WTC11 (cell line): ENCODE data around the gene IL34. TPM values are rescaled to one million over a fixed set of nuclear protein-coding genes. Genes with fewer than 3 reads are reported as not detected.

Experiments
- ATAC-seq: fragments of 200-7000 bp; cut with Tn5 transposase; 2 replicates; pipeline ENCODE4 v1.10.0; 2021; ENCODE audit warnings: mild to moderate bottlenecking, moderate library complexity
- CTCF ChIA-PET: fragments of 300-600 bp; sonication (Branson Sonifier 250); formaldehyde crosslinking; loops from one replicate; lab custom pipeline; 2021; ENCODE audit warnings: antibody characterized with exemption; lab: Charles Lee
- POLR2A ChIA-PET: fragments of 350-600 bp; sonication (Branson Sonifier 250); formaldehyde crosslinking; loops from one replicate; lab custom pipeline; 2021; ENCODE audit warnings: antibody characterized with exemption; lab: Charles Lee
- DNase-seq: peaks from one replicate; pipeline ENCODE4 v3.0.0; 2021; ENCODE audit warnings: low spot score
- H3K27ac Mint-ChIP-seq: 2 replicates; pipeline ENCODE4 v1.8.0; 2021; ENCODE audit warnings: mixed read lengths
- H3K27me3 Mint-ChIP-seq: 2 replicates; pipeline ENCODE4 v1.8.0; 2021; ENCODE audit warnings: low read depth, mild to moderate bottlenecking, moderate library complexity, mixed read lengths
- H3K36me3 Mint-ChIP-seq: 2 replicates; pipeline ENCODE4 v1.8.0; 2021; ENCODE audit warnings: mixed read lengths
- H3K4me1 Mint-ChIP-seq: 2 replicates; pipeline ENCODE4 v1.8.0; 2022; ENCODE audit warnings: mixed read lengths
- H3K4me3 Mint-ChIP-seq: 2 replicates; pipeline ENCODE4 v1.8.0; 2021; ENCODE audit warnings: mild to moderate bottlenecking, moderate library complexity, mixed read lengths
- H3K9me3 Mint-ChIP-seq: 2 replicates; pipeline ENCODE4 v1.8.0; 2021; ENCODE audit warnings: mixed read lengths
- ATF1 ChIP-seq: sonication (generic); formaldehyde crosslinking; IDR thresholded peaks from 2 replicates; pipeline ENCODE4 v1.8.1; 2023; ENCODE audit warnings: mild to moderate bottlenecking, moderate library complexity, missing genetic modification reagents
- CBFB ChIP-seq: sonication (generic); formaldehyde crosslinking; IDR thresholded peaks from 2 replicates; pipeline ENCODE4 v1.8.1; 2022; ENCODE audit warnings: mild to moderate bottlenecking, low read depth, missing genetic modification reagents
- CREB1 ChIP-seq: sonication (generic); formaldehyde crosslinking; IDR thresholded peaks from 2 replicates; pipeline ENCODE4 v1.8.0; 2023; ENCODE audit warnings: mild to moderate bottlenecking, missing genetic modification reagents
- FOXK1 ChIP-seq: sonication (generic); formaldehyde crosslinking; IDR thresholded peaks from 2 replicates; pipeline ENCODE4 v1.8.0; 2022; ENCODE audit warnings: mild to moderate bottlenecking, moderate library complexity, missing genetic modification reagents
- GTF2I ChIP-seq: fragments of 250-450 bp; sonication (Bioruptor Pico); conservative IDR thresholded peaks from 2 replicates; pipeline ENCODE4 v1.4.0; 2021; ENCODE audit warnings: mild to moderate bottlenecking
- HMGA2 ChIP-seq: fragments of 250-450 bp; sonication (Bioruptor Pico); IDR thresholded peaks from 2 replicates; pipeline ENCODE4 v1.4.0; 2021; ENCODE audit warnings: mild to moderate bottlenecking, moderate library complexity
- IRF2 ChIP-seq: sonication (generic); formaldehyde crosslinking; IDR thresholded peaks from 2 replicates; pipeline ENCODE4 v1.8.0; 2022; ENCODE audit warnings: low read depth, missing genetic modification reagents, borderline replicate concordance
- MYBL2 ChIP-seq: sonication (generic); formaldehyde crosslinking; IDR thresholded peaks from 2 replicates; pipeline ENCODE4 v1.8.1; 2023; ENCODE audit warnings: mild to moderate bottlenecking, moderate library complexity, missing genetic modification reagents
- NR2C2 ChIP-seq: sonication (generic); formaldehyde crosslinking; IDR thresholded peaks from 2 replicates; pipeline ENCODE4 v1.8.0; 2022; ENCODE audit warnings: mild to moderate bottlenecking, missing genetic modification reagents
- RELA ChIP-seq: sonication (generic); formaldehyde crosslinking; IDR thresholded peaks from 2 replicates; pipeline ENCODE4 v1.8.1; 2022; ENCODE audit warnings: missing genetic modification reagents, mild to moderate bottlenecking, borderline replicate concordance
- RORB ChIP-seq: fragments of 250-450 bp; sonication (Bioruptor Pico); IDR thresholded peaks from 2 replicates; pipeline ENCODE4 v1.9.0; 2021; ENCODE audit warnings: mild to moderate bottlenecking
- SMAD3 ChIP-seq: sonication (generic); formaldehyde crosslinking; IDR thresholded peaks from 2 replicates; pipeline ENCODE4 v1.8.0; 2022; ENCODE audit warnings: missing genetic modification reagents, mild to moderate bottlenecking, borderline replicate concordance
- SP1 ChIP-seq: sonication (generic); formaldehyde crosslinking; conservative IDR thresholded peaks from 2 replicates; pipeline ENCODE4 v1.8.1; 2022; ENCODE audit warnings: missing genetic modification reagents
- ZNF138 ChIP-seq: sonication (generic); formaldehyde crosslinking; conservative IDR thresholded peaks from 2 replicates; pipeline ENCODE4 v1.8.1; 2022; ENCODE audit warnings: mild to moderate bottlenecking, moderate library complexity, missing genetic modification reagents
- ZNF263 ChIP-seq: sonication (generic); formaldehyde crosslinking; IDR thresholded peaks from 2 replicates; pipeline ENCODE4 v1.8.1; 2022; ENCODE audit warnings: low read depth, mild to moderate bottlenecking, moderate library complexity, missing genetic modification reagents
- ZNF423 ChIP-seq: fragments of 250-450 bp; sonication (Bioruptor Pico); IDR thresholded peaks from 2 replicates; pipeline ENCODE4 v2.1.2; 2022; ENCODE audit warnings: mild to moderate bottlenecking, moderate library complexity
- total RNA-seq: library from RNA; stranded (reverse); gene quantifications from 3 replicates; pipeline ENCODE4 v1.2.3, GENCODE V29; 2021
- TF ChIP-seq, protein P1 (sequence below): fragments of 250-450 bp; sonication (Bioruptor Pico); IDR thresholded peaks from 2 replicates; pipeline ENCODE4 v1.9.0; 2021; ENCODE audit warnings: mild to moderate bottlenecking
- TF ChIP-seq, protein P2 (sequence below): sonication (generic); formaldehyde crosslinking; IDR thresholded peaks from 2 replicates; pipeline ENCODE4 v1.8.1; 2022; ENCODE audit warnings: low read depth, mild to moderate bottlenecking, moderate library complexity, missing genetic modification reagents, borderline replicate concordance
- TF ChIP-seq, protein P3 (sequence below): sonication (generic); formaldehyde crosslinking; IDR thresholded peaks from 2 replicates; pipeline ENCODE4 v1.8.1; 2023; ENCODE audit warnings: mild to moderate bottlenecking, missing genetic modification reagents, borderline replicate concordance
- TF ChIP-seq, protein P4 (sequence below): fragments of 250-450 bp; sonication (Bioruptor Pico); IDR thresholded peaks from 2 replicates; pipeline ENCODE4 v1.9.0; 2021; ENCODE audit warnings: mild to moderate bottlenecking, borderline replicate concordance
- TF ChIP-seq, protein P5 (sequence below): sonication (generic); formaldehyde crosslinking; IDR thresholded peaks from 2 replicates; pipeline ENCODE4 v1.8.1; 2022; ENCODE audit warnings: mild to moderate bottlenecking, missing genetic modification reagents, moderate library complexity, borderline replicate concordance

IL34 gene
- total RNA-seq, 1 experiment from 2014 or later: 8.8 TPM

DNA sequence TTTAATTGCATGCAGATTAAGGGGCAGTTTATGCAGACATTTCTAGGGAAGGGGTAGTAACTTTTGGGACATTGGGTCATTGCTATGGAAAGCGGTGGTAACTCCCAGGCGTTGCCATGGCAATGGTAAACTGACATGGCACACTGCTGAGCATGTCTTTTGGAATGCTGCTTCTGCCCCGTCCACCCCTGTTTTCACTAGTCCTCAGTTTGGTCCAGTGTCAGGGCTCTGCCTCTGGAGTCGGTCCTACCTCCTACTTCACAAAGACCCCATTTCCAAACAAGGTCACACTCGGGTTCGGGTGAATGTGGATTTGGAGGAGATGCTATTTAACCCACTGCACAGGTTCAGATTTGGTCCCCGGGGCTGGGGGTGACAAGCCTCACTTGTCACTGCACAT is 2.9 kb downstream of the IL34 start:
- peaks cover 16% of the 10 kb centered on the region for H3K9me3 Mint-ChIP-seq
- no peak for DNase-seq
- H3K27me3 Mint-ChIP-seq: no peaks in the 10 kb centered on the region
- H3K4me3 Mint-ChIP-seq: no peak overlapping the region
- ATAC-seq: no peak
- peaks cover 17% of the 10 kb centered on the region for H3K4me1 Mint-ChIP-seq
- no peak for TF ChIP-seq SMAD3
- no peak for TF ChIP-seq MYBL2 (CRISPR knock-in tag)
- TF ChIP-seq HMGA2 (CRISPR knock-in tag): no peak
- TF ChIP-seq, protein P1, sequence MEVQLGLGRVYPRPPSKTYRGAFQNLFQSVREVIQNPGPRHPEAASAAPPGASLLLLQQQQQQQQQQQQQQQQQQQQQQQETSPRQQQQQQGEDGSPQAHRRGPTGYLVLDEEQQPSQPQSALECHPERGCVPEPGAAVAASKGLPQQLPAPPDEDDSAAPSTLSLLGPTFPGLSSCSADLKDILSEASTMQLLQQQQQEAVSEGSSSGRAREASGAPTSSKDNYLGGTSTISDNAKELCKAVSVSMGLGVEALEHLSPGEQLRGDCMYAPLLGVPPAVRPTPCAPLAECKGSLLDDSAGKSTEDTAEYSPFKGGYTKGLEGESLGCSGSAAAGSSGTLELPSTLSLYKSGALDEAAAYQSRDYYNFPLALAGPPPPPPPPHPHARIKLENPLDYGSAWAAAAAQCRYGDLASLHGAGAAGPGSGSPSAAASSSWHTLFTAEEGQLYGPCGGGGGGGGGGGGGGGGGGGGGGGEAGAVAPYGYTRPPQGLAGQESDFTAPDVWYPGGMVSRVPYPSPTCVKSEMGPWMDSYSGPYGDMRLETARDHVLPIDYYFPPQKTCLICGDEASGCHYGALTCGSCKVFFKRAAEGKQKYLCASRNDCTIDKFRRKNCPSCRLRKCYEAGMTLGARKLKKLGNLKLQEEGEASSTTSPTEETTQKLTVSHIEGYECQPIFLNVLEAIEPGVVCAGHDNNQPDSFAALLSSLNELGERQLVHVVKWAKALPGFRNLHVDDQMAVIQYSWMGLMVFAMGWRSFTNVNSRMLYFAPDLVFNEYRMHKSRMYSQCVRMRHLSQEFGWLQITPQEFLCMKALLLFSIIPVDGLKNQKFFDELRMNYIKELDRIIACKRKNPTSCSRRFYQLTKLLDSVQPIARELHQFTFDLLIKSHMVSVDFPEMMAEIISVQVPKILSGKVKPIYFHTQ (CRISPR knock-in tag): no peak
- no peak for TF ChIP-seq ATF1 (CRISPR knock-in tag)
- no peak for TF ChIP-seq GTF2I (CRISPR knock-in tag)
- TF ChIP-seq IRF2 (CRISPR knock-in tag): no peak
- no peak for TF ChIP-seq CBFB (CRISPR knock-in tag)
- no peak for TF ChIP-seq ZNF263
- TF ChIP-seq CREB1: no peak
- TF ChIP-seq, protein P2, sequence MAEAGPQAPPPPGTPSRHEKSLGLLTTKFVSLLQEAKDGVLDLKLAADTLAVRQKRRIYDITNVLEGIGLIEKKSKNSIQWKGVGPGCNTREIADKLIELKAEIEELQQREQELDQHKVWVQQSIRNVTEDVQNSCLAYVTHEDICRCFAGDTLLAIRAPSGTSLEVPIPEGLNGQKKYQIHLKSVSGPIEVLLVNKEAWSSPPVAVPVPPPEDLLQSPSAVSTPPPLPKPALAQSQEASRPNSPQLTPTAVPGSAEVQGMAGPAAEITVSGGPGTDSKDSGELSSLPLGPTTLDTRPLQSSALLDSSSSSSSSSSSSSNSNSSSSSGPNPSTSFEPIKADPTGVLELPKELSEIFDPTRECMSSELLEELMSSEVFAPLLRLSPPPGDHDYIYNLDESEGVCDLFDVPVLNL (CRISPR knock-in tag): no peak
- TF ChIP-seq, protein P3, sequence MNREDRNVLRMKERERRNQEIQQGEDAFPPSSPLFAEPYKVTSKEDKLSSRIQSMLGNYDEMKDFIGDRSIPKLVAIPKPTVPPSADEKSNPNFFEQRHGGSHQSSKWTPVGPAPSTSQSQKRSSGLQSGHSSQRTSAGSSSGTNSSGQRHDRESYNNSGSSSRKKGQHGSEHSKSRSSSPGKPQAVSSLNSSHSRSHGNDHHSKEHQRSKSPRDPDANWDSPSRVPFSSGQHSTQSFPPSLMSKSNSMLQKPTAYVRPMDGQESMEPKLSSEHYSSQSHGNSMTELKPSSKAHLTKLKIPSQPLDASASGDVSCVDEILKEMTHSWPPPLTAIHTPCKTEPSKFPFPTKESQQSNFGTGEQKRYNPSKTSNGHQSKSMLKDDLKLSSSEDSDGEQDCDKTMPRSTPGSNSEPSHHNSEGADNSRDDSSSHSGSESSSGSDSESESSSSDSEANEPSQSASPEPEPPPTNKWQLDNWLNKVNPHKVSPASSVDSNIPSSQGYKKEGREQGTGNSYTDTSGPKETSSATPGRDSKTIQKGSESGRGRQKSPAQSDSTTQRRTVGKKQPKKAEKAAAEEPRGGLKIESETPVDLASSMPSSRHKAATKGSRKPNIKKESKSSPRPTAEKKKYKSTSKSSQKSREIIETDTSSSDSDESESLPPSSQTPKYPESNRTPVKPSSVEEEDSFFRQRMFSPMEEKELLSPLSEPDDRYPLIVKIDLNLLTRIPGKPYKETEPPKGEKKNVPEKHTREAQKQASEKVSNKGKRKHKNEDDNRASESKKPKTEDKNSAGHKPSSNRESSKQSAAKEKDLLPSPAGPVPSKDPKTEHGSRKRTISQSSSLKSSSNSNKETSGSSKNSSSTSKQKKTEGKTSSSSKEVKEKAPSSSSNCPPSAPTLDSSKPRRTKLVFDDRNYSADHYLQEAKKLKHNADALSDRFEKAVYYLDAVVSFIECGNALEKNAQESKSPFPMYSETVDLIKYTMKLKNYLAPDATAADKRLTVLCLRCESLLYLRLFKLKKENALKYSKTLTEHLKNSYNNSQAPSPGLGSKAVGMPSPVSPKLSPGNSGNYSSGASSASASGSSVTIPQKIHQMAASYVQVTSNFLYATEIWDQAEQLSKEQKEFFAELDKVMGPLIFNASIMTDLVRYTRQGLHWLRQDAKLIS (CRISPR knock-in tag): no peak
- TF ChIP-seq ZNF138: no peak
- no peak for TF ChIP-seq NR2C2 (CRISPR knock-in tag)
- no peak overlapping the region for H3K27ac Mint-ChIP-seq
- H3K36me3 Mint-ChIP-seq: peaks cover 18% of the 10 kb centered on the region
- ChIA-PET CTCF (no interaction called here), POLR2A (no interaction called here)

DNA sequence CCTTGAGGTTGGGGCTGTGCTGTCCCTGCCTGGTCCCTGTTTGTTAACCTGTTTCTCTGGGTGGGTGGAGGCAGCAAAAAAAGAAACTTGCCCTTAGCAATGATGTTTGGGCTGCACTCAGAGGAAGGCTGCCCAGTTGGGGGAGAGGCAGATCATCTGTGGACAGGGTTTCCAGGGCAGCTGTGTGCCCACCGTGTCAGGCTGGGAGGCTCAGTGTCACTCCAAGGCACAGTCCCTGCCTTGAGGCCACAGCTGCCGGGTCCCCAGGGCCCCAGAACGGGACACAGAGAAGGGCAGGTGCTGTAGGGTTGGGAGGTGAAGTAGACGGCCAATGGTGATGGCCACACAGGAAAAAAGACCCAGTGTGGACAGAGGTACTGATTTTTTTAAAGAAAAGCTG is 3.9 kb downstream of the IL34 start:
- DNase-seq (no peak), ATAC-seq (no peak)
- H3K27ac Mint-ChIP-seq: peak overlapping the region; percentile 45; the same call in 1 of the 2 replicates
- peaks cover 18% of the 10 kb centered on the region for H3K36me3 Mint-ChIP-seq
- POLR2A ChIA-PET: no interaction called here
- CTCF ChIA-PET: no interaction called here
- peaks cover 19% of the 10 kb centered on the region for H3K4me1 Mint-ChIP-seq
- no peaks in the 10 kb centered on the region for H3K27me3 Mint-ChIP-seq
- peaks cover 16% of the 10 kb centered on the region for H3K9me3 Mint-ChIP-seq
- no peak overlapping the region for H3K4me3 Mint-ChIP-seq
- no peak for TF ChIP-seq FOXK1 (CRISPR knock-in tag)
- TF ChIP-seq RORB (CRISPR knock-in tag): no peak
- TF ChIP-seq ZNF423 (CRISPR knock-in tag): no peak
- no peak for TF ChIP-seq ZNF138
- TF ChIP-seq RELA (CRISPR knock-in tag): no peak
- TF ChIP-seq, protein P4, sequence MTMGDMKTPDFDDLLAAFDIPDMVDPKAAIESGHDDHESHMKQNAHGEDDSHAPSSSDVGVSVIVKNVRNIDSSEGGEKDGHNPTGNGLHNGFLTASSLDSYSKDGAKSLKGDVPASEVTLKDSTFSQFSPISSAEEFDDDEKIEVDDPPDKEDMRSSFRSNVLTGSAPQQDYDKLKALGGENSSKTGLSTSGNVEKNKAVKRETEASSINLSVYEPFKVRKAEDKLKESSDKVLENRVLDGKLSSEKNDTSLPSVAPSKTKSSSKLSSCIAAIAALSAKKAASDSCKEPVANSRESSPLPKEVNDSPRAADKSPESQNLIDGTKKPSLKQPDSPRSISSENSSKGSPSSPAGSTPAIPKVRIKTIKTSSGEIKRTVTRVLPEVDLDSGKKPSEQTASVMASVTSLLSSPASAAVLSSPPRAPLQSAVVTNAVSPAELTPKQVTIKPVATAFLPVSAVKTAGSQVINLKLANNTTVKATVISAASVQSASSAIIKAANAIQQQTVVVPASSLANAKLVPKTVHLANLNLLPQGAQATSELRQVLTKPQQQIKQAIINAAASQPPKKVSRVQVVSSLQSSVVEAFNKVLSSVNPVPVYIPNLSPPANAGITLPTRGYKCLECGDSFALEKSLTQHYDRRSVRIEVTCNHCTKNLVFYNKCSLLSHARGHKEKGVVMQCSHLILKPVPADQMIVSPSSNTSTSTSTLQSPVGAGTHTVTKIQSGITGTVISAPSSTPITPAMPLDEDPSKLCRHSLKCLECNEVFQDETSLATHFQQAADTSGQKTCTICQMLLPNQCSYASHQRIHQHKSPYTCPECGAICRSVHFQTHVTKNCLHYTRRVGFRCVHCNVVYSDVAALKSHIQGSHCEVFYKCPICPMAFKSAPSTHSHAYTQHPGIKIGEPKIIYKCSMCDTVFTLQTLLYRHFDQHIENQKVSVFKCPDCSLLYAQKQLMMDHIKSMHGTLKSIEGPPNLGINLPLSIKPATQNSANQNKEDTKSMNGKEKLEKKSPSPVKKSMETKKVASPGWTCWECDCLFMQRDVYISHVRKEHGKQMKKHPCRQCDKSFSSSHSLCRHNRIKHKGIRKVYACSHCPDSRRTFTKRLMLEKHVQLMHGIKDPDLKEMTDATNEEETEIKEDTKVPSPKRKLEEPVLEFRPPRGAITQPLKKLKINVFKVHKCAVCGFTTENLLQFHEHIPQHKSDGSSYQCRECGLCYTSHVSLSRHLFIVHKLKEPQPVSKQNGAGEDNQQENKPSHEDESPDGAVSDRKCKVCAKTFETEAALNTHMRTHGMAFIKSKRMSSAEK: no peak
- TF ChIP-seq SP1: no peak
- TF ChIP-seq, protein P5, sequence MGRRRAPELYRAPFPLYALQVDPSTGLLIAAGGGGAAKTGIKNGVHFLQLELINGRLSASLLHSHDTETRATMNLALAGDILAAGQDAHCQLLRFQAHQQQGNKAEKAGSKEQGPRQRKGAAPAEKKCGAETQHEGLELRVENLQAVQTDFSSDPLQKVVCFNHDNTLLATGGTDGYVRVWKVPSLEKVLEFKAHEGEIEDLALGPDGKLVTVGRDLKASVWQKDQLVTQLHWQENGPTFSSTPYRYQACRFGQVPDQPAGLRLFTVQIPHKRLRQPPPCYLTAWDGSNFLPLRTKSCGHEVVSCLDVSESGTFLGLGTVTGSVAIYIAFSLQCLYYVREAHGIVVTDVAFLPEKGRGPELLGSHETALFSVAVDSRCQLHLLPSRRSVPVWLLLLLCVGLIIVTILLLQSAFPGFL (CRISPR knock-in tag): no peak
